Colonic mucosa (tissue), 4 donors: Measurements from ENCODE around the gene LPIN1. TPM values are rescaled to one million over a fixed set of nuclear protein-coding genes. Genes with fewer than 3 reads are reported as not detected.

Source experiments
- DNase-seq: peaks from one replicate; pipeline ENCODE4 v3.0.0-alpha.2; 2020
- H3K27ac ChIP-seq: fragments of 200-600 bp; one replicate; pipeline ENCODE4 v1.8.0; 2021
- H3K27me3 ChIP-seq: fragments of 200-600 bp; one replicate; pipeline ENCODE4 v1.8.0; 2021
- H3K36me3 ChIP-seq: fragments of 200-600 bp; one replicate; pipeline ENCODE4 v1.8.0; 2021
- H3K4me1 ChIP-seq: fragments of 200-600 bp; one replicate; pipeline ENCODE4 v1.8.0; 2021; ENCODE audit warnings: mild to moderate bottlenecking
- H3K4me3 ChIP-seq: fragments of 200-600 bp; one replicate; pipeline ENCODE4 v1.8.0; 2021
- H3K9ac ChIP-seq, 2 donors: one replicate each; pipeline ENCODE4 v1.7.0; 2013; ENCODE audit warnings: control low read depth in 2 of 2, low read depth in 2 of 2, low read length in 2 of 2
- H3K9me3 ChIP-seq: fragments of 200-600 bp; one replicate; pipeline ENCODE4 v1.8.0; 2021
- intact Hi-C: fragments of 100-400 bp; cut with DNase I; formaldehyde crosslinking; loops from one replicate; pipeline ENCODE4 v1.14.1; 2022
- total RNA-seq, 2 donors: library from RNA; stranded (reverse); fragmentation: NEBNext Ultra II Directional in 1 of 2; extraction: Animal tissue kit (Norgen Biotek cat#: 25700) in 1 of 2; gene quantifications; one replicate each; pipeline ENCODE4 v1.2.1, GENCODE V29; 2021
- TF ChIP-seq, protein P1 (sequence below): fragments of 200-600 bp; IDR thresholded peaks from one replicate; pipeline ENCODE4 v1.8.0; 2022; ENCODE audit warnings: antibody characterized with exemption, mild to moderate bottlenecking
- donor health status: healthy.
- donor health status: DM: no; HTN: no; CAD: no.
- donor health status: DM: no; HTN: no; CAD: no.

LPIN1 gene
- total RNA-seq, 2 donors from 2014 or later: 17.3 to 45.7 TPM

DNA sequence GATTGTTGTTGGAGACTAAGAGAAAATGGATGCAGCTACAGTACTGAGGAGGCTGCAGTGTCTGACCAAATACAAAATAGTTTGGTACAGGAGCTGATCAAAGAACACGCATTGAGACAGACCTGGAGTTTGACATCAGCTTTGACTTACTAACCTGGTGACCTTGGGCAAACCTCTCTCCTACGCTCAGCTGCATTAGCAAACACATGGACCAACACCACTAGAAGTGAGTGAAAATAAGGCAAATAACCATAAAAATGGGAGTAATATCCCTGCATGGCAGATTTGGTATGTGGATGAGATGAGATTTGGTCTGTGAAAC, 126.5 kb downstream of the LPIN1 start:
- H3K36me3 ChIP-seq: no peaks in the 10 kb centered on the region
- no peak overlapping the region for H3K9ac ChIP-seq
- H3K27me3 ChIP-seq: no peaks in the 10 kb centered on the region
- H3K9me3 ChIP-seq: no peaks in the 10 kb centered on the region
- no peak overlapping the region for H3K4me3 ChIP-seq
- TF ChIP-seq, protein P1, sequence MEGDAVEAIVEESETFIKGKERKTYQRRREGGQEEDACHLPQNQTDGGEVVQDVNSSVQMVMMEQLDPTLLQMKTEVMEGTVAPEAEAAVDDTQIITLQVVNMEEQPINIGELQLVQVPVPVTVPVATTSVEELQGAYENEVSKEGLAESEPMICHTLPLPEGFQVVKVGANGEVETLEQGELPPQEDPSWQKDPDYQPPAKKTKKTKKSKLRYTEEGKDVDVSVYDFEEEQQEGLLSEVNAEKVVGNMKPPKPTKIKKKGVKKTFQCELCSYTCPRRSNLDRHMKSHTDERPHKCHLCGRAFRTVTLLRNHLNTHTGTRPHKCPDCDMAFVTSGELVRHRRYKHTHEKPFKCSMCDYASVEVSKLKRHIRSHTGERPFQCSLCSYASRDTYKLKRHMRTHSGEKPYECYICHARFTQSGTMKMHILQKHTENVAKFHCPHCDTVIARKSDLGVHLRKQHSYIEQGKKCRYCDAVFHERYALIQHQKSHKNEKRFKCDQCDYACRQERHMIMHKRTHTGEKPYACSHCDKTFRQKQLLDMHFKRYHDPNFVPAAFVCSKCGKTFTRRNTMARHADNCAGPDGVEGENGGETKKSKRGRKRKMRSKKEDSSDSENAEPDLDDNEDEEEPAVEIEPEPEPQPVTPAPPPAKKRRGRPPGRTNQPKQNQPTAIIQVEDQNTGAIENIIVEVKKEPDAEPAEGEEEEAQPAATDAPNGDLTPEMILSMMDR: no peak
- DNase-seq: no peak
- H3K27ac ChIP-seq: no peak overlapping the region
- H3K4me1 ChIP-seq: no peaks in the 10 kb centered on the region
- intact Hi-C loops: no loop called here

DNA sequence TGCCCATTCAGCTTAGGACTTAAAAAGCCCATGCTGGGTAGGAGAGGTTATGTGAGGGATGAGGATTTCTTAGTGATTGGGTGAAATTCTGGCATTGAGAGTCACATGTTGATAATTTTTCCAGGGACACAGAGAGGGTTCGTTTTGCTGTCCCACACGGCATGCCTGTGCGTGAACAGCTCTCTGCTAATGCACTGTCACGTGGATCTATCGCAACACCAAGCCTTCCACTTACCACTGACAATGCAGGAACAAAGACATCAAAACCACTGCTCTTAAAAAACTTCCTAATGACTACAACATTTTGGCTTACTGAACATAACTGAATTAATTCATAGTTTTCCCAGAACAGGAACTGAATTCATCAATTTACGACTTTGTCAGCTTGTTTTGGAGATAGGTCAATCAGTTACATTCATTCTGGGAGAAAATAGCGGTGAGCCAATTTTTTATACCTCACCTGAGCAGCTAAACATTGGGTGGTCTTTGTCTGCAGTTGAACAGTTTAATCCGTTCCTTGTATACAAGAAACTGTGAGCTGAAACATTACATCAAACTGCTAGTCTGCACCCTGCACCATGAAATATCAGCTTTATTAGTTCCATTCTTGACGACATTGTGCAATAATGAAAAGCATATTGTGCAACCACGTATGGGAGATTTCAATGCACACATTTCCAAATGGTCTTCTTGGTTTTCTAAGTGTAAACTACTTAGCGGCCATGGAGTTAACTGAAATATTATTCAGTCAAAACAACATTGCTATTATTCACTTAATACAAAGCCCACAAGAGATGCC, 127.1 kb downstream of the LPIN1 start:
- Histone ChIP-seq H3K27ac (no peak overlapping the region), H3K4me3 (no peak overlapping the region), H3K4me1 (no peaks in the 10 kb centered on the region), H3K27me3 (no peaks in the 10 kb centered on the region), H3K9ac (no peak overlapping the region), H3K9me3 (no peaks in the 10 kb centered on the region), H3K36me3 (no peaks in the 10 kb centered on the region)
- intact Hi-C loops: no loop called here
- DNase-seq: no peak
- TF ChIP-seq, protein P1: no peak

DNA sequence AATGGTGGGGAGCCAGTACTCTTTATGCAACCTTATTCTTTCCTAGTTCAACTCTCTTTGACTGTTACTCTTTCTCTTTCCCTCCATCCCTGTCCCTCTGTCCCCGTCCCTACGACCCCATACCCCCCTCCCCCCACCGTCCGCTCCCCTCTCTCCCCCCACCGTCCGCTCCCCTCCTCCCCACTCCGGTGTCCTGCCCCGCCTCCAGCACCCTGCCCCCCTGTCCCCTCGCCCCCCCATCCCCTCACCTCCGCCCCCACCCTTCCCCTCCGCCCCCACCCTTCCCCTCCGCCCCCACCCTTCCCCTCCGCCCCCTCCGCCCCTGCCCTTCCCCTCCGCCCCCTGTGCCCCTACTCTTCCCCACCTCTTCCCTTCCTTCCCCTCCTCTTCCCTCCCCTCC, 128.4 kb downstream of the LPIN1 start:
- H3K4me3 ChIP-seq: no peak overlapping the region
- H3K27ac ChIP-seq: no peak overlapping the region
- no peak for DNase-seq
- intact Hi-C loops: no loop called here
- TF ChIP-seq, protein P1: no peak
- H3K36me3 ChIP-seq: no peaks in the 10 kb centered on the region
- H3K9me3 ChIP-seq: no peaks in the 10 kb centered on the region
- H3K4me1 ChIP-seq: no peaks in the 10 kb centered on the region
- no peak overlapping the region for H3K9ac ChIP-seq
- H3K27me3 ChIP-seq: no peaks in the 10 kb centered on the region

DNA sequence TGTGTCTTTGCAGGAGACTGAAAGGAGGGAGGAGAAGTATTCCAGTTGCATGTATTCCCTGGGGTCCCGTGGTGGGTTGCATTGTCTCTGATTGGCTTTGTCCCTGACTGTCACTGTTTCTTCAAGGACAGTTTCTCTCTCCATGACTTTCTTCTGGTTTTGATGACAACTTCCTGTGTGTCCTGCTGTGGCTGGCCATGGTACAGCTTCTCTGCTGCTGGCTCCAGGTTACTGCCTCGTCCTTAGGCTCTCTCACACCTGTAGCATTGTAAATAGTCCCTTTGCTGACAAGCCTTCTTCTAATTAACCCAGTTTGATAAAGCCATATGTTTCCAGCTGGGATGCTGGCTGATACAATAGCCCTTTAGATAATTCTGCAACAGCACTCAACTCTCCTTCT, 129.0 kb downstream of the LPIN1 start:
- TF ChIP-seq, protein P1: no peak
- H3K27ac ChIP-seq: no peak overlapping the region
- H3K4me1 ChIP-seq: no peaks in the 10 kb centered on the region
- intact Hi-C loops: no loop called here
- H3K9ac ChIP-seq: no peak overlapping the region
- H3K4me3 ChIP-seq: no peak overlapping the region
- H3K9me3 ChIP-seq: no peaks in the 10 kb centered on the region
- H3K27me3 ChIP-seq: no peaks in the 10 kb centered on the region
- DNase-seq: no peak
- H3K36me3 ChIP-seq: no peaks in the 10 kb centered on the region

DNA sequence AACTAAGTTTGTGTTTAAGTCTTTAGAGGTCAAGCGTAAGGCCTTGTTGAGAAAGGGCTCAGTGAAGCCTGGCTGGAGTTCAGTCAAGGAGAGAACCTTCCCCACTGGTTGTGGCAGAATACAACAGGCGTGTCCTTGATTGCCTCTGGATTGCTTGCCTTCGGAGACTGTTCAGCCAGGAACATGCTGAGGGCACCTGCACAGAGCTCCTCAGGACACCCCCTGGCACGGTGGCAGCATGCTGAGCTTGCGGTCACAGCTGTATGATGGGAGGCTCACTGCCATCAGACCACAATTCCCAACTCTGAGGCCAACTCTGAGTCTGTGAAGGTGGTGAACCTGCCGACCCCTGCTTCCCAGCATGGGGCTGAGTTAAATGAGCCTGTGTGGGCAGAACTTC, 130.0 kb downstream of the LPIN1 start:
- intact Hi-C loops: no loop called here
- Histone ChIP-seq H3K9me3 (no peaks in the 10 kb centered on the region), H3K27ac (no peak overlapping the region), H3K27me3 (no peaks in the 10 kb centered on the region), H3K9ac (no peak overlapping the region), H3K4me3 (no peak overlapping the region), H3K36me3 (no peaks in the 10 kb centered on the region), H3K4me1 (no peaks in the 10 kb centered on the region)
- no peak for DNase-seq
- TF ChIP-seq, protein P1: no peak
